Endothelial cell of umbilical vein (primary cell): ENCODE measurements around the gene MAP6D1.

Experiments used
- CTCF ChIP-seq, 2 donors: IDR thresholded peaks; 1 replicate in 1 of 2; 2 replicates in 1 of 2; pipeline ENCODE4 v1.5.1; 2011; ENCODE audit warnings: low read length in 2 of 2, mild to moderate bottlenecking in 2 of 2, moderate library complexity in 2 of 2, control low read depth in 1 of 2, inconsistent platforms in 1 of 2, low read depth in 1 of 2; ENCODE audit not compliant: insufficient read depth in 1 of 2; ENCODE audit errors: extremely low read depth in 1 of 2
- POLR2A ChIP-seq: IDR thresholded peaks from 2 replicates; pipeline ENCODE4 v1.6.1; 2012; ENCODE audit warnings: low read depth, mild to moderate bottlenecking, control low read depth, low read length

DNA sequence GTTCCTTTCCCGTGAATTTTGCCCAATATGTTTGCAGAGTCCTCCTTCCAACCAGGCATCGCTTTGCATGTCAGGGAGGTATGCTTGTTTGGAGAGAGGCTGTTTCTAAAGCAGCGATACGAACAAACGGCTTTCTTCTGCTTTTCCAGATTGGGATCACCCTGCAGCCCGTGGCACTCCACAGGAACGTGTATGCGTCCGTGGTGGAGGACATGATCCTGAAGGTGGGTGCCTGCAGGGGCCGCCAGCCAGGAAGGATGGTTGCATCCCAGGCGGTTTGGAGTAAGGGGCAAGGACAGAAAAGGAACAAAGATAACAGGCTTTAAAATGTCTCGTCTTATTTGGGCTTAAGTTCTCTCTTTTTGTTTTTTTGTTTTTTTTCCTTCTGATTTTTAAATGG, 17.5 kb downstream of the MAP6D1 start:
- TF ChIP-seq CTCF (IDR thresholded peaks at IDR 0.05; ENCODE audit: extremely low read depth in 1 of 2, insufficient read depth in 1 of 2, low read depth in 1 of 2, low read length in 2 of 2) (no peak), POLR2A (no peak)
